ENCODE results near the gene PLOD2. TPM values are rescaled to one million over a fixed set of nuclear protein-coding genes. Genes with fewer than 3 reads are reported as not detected.

PLOD2 gene
- total and polyA plus RNA-seq, 4 donors = 17.8 to 73.9 (median 22.7) TPM

DNA sequence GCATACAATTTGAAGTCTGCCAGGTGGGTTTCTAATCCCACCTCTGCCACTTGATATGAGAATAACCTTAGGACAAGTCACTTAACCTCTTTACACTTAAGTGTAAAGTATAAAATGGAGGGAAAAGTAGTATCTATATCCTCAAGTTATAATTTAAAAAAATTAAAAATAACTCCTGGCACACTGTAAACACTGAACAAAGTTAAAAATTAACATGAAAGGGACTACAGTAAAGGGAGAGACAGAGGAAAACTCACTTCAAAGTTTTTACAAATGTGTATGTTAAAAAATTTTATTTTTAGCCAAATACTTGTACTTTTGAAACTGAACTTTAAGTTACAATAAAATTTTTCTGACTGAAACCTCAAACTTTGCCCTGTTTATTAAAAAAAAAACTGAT lies 49.6 kb downstream of the PLOD2 start:
- H3K9ac ChIP-seq (ENCODE audit: insufficient read depth in 1 of 2, low read length in 2 of 2) = no peak overlapping the region
- TF ChIP-seq, protein P1, sequence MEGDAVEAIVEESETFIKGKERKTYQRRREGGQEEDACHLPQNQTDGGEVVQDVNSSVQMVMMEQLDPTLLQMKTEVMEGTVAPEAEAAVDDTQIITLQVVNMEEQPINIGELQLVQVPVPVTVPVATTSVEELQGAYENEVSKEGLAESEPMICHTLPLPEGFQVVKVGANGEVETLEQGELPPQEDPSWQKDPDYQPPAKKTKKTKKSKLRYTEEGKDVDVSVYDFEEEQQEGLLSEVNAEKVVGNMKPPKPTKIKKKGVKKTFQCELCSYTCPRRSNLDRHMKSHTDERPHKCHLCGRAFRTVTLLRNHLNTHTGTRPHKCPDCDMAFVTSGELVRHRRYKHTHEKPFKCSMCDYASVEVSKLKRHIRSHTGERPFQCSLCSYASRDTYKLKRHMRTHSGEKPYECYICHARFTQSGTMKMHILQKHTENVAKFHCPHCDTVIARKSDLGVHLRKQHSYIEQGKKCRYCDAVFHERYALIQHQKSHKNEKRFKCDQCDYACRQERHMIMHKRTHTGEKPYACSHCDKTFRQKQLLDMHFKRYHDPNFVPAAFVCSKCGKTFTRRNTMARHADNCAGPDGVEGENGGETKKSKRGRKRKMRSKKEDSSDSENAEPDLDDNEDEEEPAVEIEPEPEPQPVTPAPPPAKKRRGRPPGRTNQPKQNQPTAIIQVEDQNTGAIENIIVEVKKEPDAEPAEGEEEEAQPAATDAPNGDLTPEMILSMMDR (IDR thresholded peaks at IDR 0.05; ENCODE audit: control extremely low read depth, extremely low read depth) = no peak
- no peak for DNase-seq
- no peak overlapping the region for H3K4me3 ChIP-seq
- no peak for ATAC-seq (ENCODE audit: insufficient read depth, low FRiP score)
- peaks cover 0 to 4% (median 0%) of the 10 kb centered on the region in 4 donors for H3K9me3 ChIP-seq (ENCODE audit: control insufficient read depth in 4 of 4, insufficient read depth in 3 of 4, low read length in 3 of 4)
- H3K27ac ChIP-seq (ENCODE audit: low read depth in 1 of 2, low read length in 1 of 2) = no peak overlapping the region
- H3K36me3 ChIP-seq (ENCODE audit: control insufficient read depth in 4 of 4, insufficient read depth in 4 of 4, low read length in 4 of 4) = peaks cover 0 to 33% (median under 1%) of the 10 kb centered on the region in 4 donors
- peaks cover 0 to 3% (median 0%) of the 10 kb centered on the region in 5 donors for H3K4me1 ChIP-seq (ENCODE audit: control insufficient read depth in 5 of 5, insufficient read depth in 5 of 5, low read length in 5 of 5)
- H3K27me3 ChIP-seq (ENCODE audit: control insufficient read depth in 3 of 3, insufficient read depth in 3 of 3, low read length in 2 of 3) = no peaks in the 10 kb centered on the region

DNA sequence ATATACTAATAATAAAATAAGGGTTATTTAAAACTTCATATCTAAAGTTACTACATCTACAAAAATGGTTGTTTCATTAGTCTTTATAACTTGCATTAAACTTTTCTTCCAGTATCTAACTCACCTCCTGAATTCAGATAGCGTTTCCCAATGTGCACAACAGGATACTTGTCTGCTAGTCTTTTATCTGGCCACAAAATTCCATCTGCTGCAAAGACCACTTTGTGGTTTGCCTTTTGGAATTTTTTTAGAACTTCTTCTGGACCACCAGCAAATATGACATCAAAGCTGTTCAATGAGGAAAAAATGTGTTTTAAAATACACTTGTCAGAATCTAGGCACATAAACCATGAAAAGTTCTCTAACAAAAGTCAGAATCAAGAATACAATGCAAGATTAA lies 50.8 kb downstream of the PLOD2 start:
- peaks cover 0 to under 1% (median 0%) of the 10 kb centered on the region in 4 donors for H3K9me3 ChIP-seq (ENCODE audit: control insufficient read depth in 4 of 4, insufficient read depth in 3 of 4, low read length in 3 of 4)
- H3K4me1 ChIP-seq (ENCODE audit: control insufficient read depth in 5 of 5, insufficient read depth in 5 of 5, low read length in 5 of 5) = peaks cover 0 to 3% (median 0%) of the 10 kb centered on the region in 5 donors
- peaks cover 0 to 23% (median 3%) of the 10 kb centered on the region in 4 donors for H3K36me3 ChIP-seq (ENCODE audit: control insufficient read depth in 4 of 4, insufficient read depth in 4 of 4, low read length in 4 of 4)
- DNase-seq (no peak), ATAC-seq (ENCODE audit: insufficient read depth, low FRiP score) (no peak)
- no peaks in the 10 kb centered on the region for H3K27me3 ChIP-seq (ENCODE audit: control insufficient read depth in 3 of 3, insufficient read depth in 3 of 3, low read length in 2 of 3)
- no peak overlapping the region for H3K9ac ChIP-seq (ENCODE audit: insufficient read depth in 1 of 2, low read length in 2 of 2)
- no peak overlapping the region for H3K27ac ChIP-seq (ENCODE audit: low read depth in 1 of 2, low read length in 1 of 2)
- H3K4me3 ChIP-seq = no peak overlapping the region
- WGBS, 2 donors = 88 to 91% methylated on average over 1 of the region's 1 CpG
- TF ChIP-seq, protein P1 (IDR thresholded peaks at IDR 0.05; ENCODE audit: control extremely low read depth, extremely low read depth) = no peak

DNA sequence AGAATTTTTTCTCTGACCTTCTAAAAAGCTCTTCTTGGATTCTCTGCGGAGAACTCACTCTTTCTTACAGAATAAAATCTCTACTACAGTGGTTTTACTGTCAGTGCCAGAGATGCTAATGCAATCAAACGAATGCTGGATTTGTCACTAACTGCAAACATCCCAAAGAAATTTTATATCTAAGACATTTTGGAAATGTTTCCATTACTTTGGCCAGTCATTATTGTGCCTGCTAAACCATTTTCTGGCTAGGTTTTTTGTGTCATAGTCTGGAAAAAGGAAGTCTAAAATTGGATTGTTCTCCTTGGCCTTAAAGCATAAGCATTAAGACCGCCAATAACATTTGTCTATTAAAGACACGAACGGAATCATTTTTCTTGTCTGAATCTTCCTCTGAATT lies 54.0 kb downstream of the PLOD2 start:
- DNase-seq (no peak), ATAC-seq (ENCODE audit: insufficient read depth, low FRiP score) (no peak)
- Histone ChIP-seq H3K4me1 (ENCODE audit: control insufficient read depth in 5 of 5, insufficient read depth in 5 of 5, low read length in 5 of 5) (peaks cover 0 to 3% (median 0%) of the 10 kb centered on the region in 5 donors), H3K4me3 (no peak overlapping the region), H3K27ac (ENCODE audit: low read depth in 1 of 2, low read length in 1 of 2) (no peak overlapping the region), H3K9ac (ENCODE audit: insufficient read depth in 1 of 2, low read length in 2 of 2) (no peak overlapping the region), H3K27me3 (ENCODE audit: control insufficient read depth in 3 of 3, insufficient read depth in 3 of 3, low read length in 2 of 3) (no peaks in the 10 kb centered on the region), H3K9me3 (ENCODE audit: control insufficient read depth in 4 of 4, insufficient read depth in 3 of 4, low read length in 3 of 4) (no peaks in the 10 kb centered on the region), H3K36me3 (ENCODE audit: control insufficient read depth in 4 of 4, insufficient read depth in 4 of 4, low read length in 4 of 4) (peaks cover 0 to 26% (median 2%) of the 10 kb centered on the region in 4 donors)
- WGBS, 2 donors = 88 to 93% methylated on average over 5 of the region's 5 CpGs
- TF ChIP-seq, protein P1 (IDR thresholded peaks at IDR 0.05; ENCODE audit: control extremely low read depth, extremely low read depth) = no peak

DNA sequence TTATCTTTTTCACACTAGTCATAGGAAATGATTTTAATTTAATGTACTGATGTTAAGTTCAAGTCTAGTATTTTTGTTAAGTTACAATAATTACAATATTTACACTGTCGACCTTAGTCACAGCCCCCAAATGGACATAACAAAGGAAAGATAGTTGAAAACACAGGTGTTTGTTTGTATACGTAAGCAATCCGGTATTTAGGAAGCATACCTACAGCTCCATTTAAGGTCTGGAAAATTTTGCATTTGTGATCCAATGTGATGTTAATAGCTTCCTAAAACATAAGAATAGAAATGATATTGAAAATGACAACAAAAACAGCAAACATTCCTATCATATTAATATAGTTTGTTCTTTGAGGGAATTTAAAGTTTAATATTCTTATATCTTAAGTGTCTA lies 56.9 kb downstream of the PLOD2 start:
- no peaks in the 10 kb centered on the region for H3K4me1 ChIP-seq (ENCODE audit: control insufficient read depth in 5 of 5, insufficient read depth in 5 of 5, low read length in 5 of 5)
- TF ChIP-seq, protein P1 (IDR thresholded peaks at IDR 0.05; ENCODE audit: control extremely low read depth, extremely low read depth) = no peak
- no peak overlapping the region for H3K27ac ChIP-seq (ENCODE audit: low read depth in 1 of 2, low read length in 1 of 2)
- H3K36me3 ChIP-seq (ENCODE audit: control insufficient read depth in 4 of 4, insufficient read depth in 4 of 4, low read length in 4 of 4) = peaks cover 0 to 28% (median 5%) of the 10 kb centered on the region in 4 donors
- no peak overlapping the region for H3K9ac ChIP-seq (ENCODE audit: insufficient read depth in 1 of 2, low read length in 2 of 2)
- no peaks in the 10 kb centered on the region for H3K9me3 ChIP-seq (ENCODE audit: control insufficient read depth in 4 of 4, insufficient read depth in 3 of 4, low read length in 3 of 4)
- DNase-seq (no peak), ATAC-seq (ENCODE audit: insufficient read depth, low FRiP score) (no peak)
- 94 to 95% methylated on average over 3 of the region's 3 CpGs for WGBS, 2 donors
- no peaks in the 10 kb centered on the region for H3K27me3 ChIP-seq (ENCODE audit: control insufficient read depth in 3 of 3, insufficient read depth in 3 of 3, low read length in 2 of 3)
- H3K4me3 ChIP-seq = no peak overlapping the region

All from lung (tissue), 12 donors.